ENCODE measurements around the gene GNAI3. TPM values are rescaled to one million over a fixed set of nuclear protein-coding genes. Genes with fewer than 3 reads are reported as not detected.

GNAI3 gene
- total RNA-seq, 1 experiment from 2014 or later: 9.9 TPM

DNA sequence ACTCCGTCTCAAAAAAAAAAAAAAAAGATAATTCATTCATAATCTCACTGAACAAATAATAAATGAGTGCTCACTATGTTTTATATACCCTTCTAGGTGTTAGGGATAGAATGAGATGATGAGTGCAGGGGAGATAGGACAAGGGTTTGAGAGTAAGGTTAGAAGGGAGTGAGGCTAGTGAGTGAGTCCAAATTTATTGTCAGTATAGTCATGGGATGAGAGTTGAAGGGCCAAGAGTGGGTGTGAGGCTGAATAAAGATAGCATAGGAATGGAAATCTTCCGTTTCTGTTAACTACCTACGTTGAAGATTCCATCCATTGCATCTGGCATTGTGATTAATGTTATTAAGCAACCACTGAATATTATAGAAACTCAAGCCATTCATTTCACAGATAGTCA, 16.8 kb downstream of the GNAI3 start:
- Histone ChIP-seq H3K79me1 (ENCODE audit: insufficient read depth, low read depth, low read length, poor library complexity, severe bottlenecking) (peaks cover 3% of the 10 kb centered on the region), H3K9me3 (ENCODE audit: control insufficient read depth, low read depth, low read length) (no peaks in the 10 kb centered on the region), H2BK20ac (ENCODE audit: low read depth, low read length, poor library complexity, severe bottlenecking) (no peak overlapping the region), H3T11ph (ENCODE audit: low read length) (peak overlapping the region; percentile 8), H3K4me1 (ENCODE audit: insufficient read depth, low read length) (peaks cover 4% of the 10 kb centered on the region; the same call in 1 of the 2 replicates), H3K56ac (ENCODE audit: insufficient read length, low read depth, low read length) (no peak overlapping the region), H3K14ac (ENCODE audit: insufficient read depth, low read length) (no peak overlapping the region), H3K23ac (ENCODE audit: insufficient read length, low read depth, low read length) (no peak overlapping the region), H3K18ac (ENCODE audit: insufficient read length, low read depth, low read length) (no peak overlapping the region), H3K4me2 (ENCODE audit: insufficient read depth, insufficient read length, low read length) (no peak overlapping the region), H4K20me1 (ENCODE audit: control insufficient read depth, insufficient read depth, insufficient read length) (no peaks in the 10 kb centered on the region), H3K4ac (ENCODE audit: low read depth, low read length) (no peak overlapping the region; the same call in 1 of the 2 replicates), H3K23me2 (ENCODE audit: insufficient read length, low read depth, low read length, poor library complexity, severe bottlenecking) (no peaks in the 10 kb centered on the region), H3K27me3 (ENCODE audit: insufficient read depth, low read length) (no peaks in the 10 kb centered on the region), H2BK12ac (ENCODE audit: insufficient read length, low read depth, low read length) (peak overlapping the region; percentile 96), H2BK5ac (ENCODE audit: insufficient read length, low read length) (no peak overlapping the region), H2BK120ac (ENCODE audit: low read depth, low read length, poor library complexity, severe bottlenecking) (peak overlapping the region; percentile 95), H3K79me2 (ENCODE audit: insufficient read depth, low read length) (peaks cover 18% of the 10 kb centered on the region; the same call in 1 of the 2 replicates), H4K91ac (ENCODE audit: insufficient read length, low read depth, low read length) (no peak overlapping the region), H4K5ac (ENCODE audit: insufficient read length, low read depth, low read length) (no peak overlapping the region), H2AFZ (ENCODE audit: low read length) (no peak overlapping the region), H2BK15ac (ENCODE audit: low read depth, low read length) (no peak overlapping the region), H4K8ac (replicated peaks; ENCODE audit: insufficient read length, low read depth, low read length) (no peak overlapping the region), H2AK5ac (ENCODE audit: insufficient read length, low read length) (peak overlapping the region; percentile 41), H3K27ac (ENCODE audit: insufficient read length, low read depth, low read length) (peak overlapping the region; percentile 95), H3K9ac (ENCODE audit: extremely low read depth, insufficient read length, low read length) (no peak overlapping the region)
- H3K4me3 Mint-ChIP-seq: no peak overlapping the region
- DNase-seq: no peak
- H3K27ac Mint-ChIP-seq: peak overlapping the region; percentile 16 to 65 (median 45); a peak in 5 of 7 replicates
- H3K9me3 Mint-ChIP-seq: no peaks in the 10 kb centered on the region
- TF ChIP-seq, protein P1, sequence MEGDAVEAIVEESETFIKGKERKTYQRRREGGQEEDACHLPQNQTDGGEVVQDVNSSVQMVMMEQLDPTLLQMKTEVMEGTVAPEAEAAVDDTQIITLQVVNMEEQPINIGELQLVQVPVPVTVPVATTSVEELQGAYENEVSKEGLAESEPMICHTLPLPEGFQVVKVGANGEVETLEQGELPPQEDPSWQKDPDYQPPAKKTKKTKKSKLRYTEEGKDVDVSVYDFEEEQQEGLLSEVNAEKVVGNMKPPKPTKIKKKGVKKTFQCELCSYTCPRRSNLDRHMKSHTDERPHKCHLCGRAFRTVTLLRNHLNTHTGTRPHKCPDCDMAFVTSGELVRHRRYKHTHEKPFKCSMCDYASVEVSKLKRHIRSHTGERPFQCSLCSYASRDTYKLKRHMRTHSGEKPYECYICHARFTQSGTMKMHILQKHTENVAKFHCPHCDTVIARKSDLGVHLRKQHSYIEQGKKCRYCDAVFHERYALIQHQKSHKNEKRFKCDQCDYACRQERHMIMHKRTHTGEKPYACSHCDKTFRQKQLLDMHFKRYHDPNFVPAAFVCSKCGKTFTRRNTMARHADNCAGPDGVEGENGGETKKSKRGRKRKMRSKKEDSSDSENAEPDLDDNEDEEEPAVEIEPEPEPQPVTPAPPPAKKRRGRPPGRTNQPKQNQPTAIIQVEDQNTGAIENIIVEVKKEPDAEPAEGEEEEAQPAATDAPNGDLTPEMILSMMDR (conservative IDR thresholded peaks at IDR 0.05): no peak
- WGBS (ENCODE audit: extremely low coverage, insufficient read length, low lambda C conversion rate): no CpG with 5 or more reads among the region's 3 CpGs
- peaks cover 38 to 40% of the 10 kb centered on the region in 2 experiments for H3K4me1 Mint-ChIP-seq
- no peaks in the 10 kb centered on the region for H3K27me3 Mint-ChIP-seq (ENCODE audit: low read depth)
- peaks cover 0 to 2% (median 0%) of the 10 kb centered on the region in 3 experiments; a peak in 1 of 7 replicates for H3K36me3 Mint-ChIP-seq (ENCODE audit: insufficient read depth in 1 of 3, low read depth in 3 of 3)

Data from H9 (cell line).